Naive thymus-derived CD4-positive, alpha-beta T cell (primary cell): Measurements from ENCODE around the gene TAF1B. TPM values are rescaled to one million over a fixed set of nuclear protein-coding genes. Genes with fewer than 3 reads are reported as not detected.

Source experiments
- ATAC-seq: fragments of 150-1000 bp; cut with Tn5 transposase; 2 replicates; pipeline ENCODE4 v1.10.0; 2021; ENCODE audit warnings: mild to moderate bottlenecking, moderate library complexity
- CTCF ChIA-PET: fragments of 350-600 bp; sonication (Branson Sonifier 250); formaldehyde crosslinking; loops from one replicate; lab custom pipeline; 2021; ENCODE audit warnings: antibody characterized with exemption; lab: Charles Lee
- POLR2A ChIA-PET: fragments of 350-600 bp; sonication (Branson Sonifier 250); formaldehyde crosslinking; loops from one replicate; lab custom pipeline; 2021; ENCODE audit warnings: antibody characterized with exemption, inconsistent platforms; lab: Charles Lee
- DNase-seq, 9 donors: peaks; one replicate each; pipeline versions ENCODE4 v3.0.0 to v3.0.0-alpha.2; 2020 to 2022; ENCODE audit warnings: mixed read lengths in 1 of 9
- H3K27ac ChIP-seq: one replicate; pipeline ENCODE4 v1.7.0; 2013; ENCODE audit warnings: mild to moderate bottlenecking, low read depth, low read length, moderate library complexity
- H3K27me3 ChIP-seq, 2 donors: one replicate each; pipeline ENCODE4 v1.7.0; 2013; ENCODE audit warnings: low read length in 2 of 2, mild to moderate bottlenecking in 2 of 2, moderate library complexity in 2 of 2; ENCODE audit not compliant: control insufficient read depth in 2 of 2, insufficient read depth in 2 of 2
- H3K36me3 ChIP-seq, 3 experiments: 1 replicate in 2 of 3; 2 replicates in 1 of 3; pipeline ENCODE4 v1.7.0; 2013; ENCODE audit warnings: low read length in 3 of 3, mild to moderate bottlenecking in 3 of 3, moderate library complexity in 1 of 3; ENCODE audit not compliant: insufficient read depth in 3 of 3, control insufficient read depth in 2 of 3
- H3K4me1 ChIP-seq, 2 donors: one replicate each; pipeline ENCODE4 v1.7.0; 2013; ENCODE audit warnings: low read length in 2 of 2, mild to moderate bottlenecking in 2 of 2, moderate library complexity in 1 of 2; ENCODE audit not compliant: control insufficient read depth in 2 of 2, insufficient read depth in 2 of 2
- H3K4me3 ChIP-seq: 2 replicates; pipeline ENCODE4 v1.7.0; 2013; ENCODE audit warnings: mild to moderate bottlenecking, low read length
- H3K9me3 ChIP-seq, 3 experiments: 1 replicate in 2 of 3; 2 replicates in 1 of 3; pipeline ENCODE4 v1.7.0; 2013; ENCODE audit warnings: low read length in 3 of 3; ENCODE audit not compliant: control insufficient read depth in 2 of 3
- H3K27ac Mint-ChIP-seq, 9 donors: one replicate each; pipeline ENCODE4 v1.8.0; 2020 to 2022; ENCODE audit warnings: mixed read lengths in 9 of 9, mild to moderate bottlenecking in 8 of 9, moderate library complexity in 5 of 9, inconsistent platforms in 2 of 9
- H3K27me3 Mint-ChIP-seq, 5 donors: one replicate each; pipeline ENCODE4 v1.8.0; 2021 to 2022; ENCODE audit warnings: mixed read lengths in 5 of 5, mild to moderate bottlenecking in 1 of 5
- H3K36me3 Mint-ChIP-seq, 5 donors: one replicate each; pipeline ENCODE4 v1.8.0; 2020 to 2022; ENCODE audit warnings: mixed read lengths in 5 of 5, mild to moderate bottlenecking in 3 of 5, inconsistent platforms in 1 of 5
- H3K4me1 Mint-ChIP-seq, 7 donors: one replicate each; pipeline ENCODE4 v1.8.0; 2020 to 2022; ENCODE audit warnings: mixed read lengths in 7 of 7, mild to moderate bottlenecking in 3 of 7, inconsistent platforms in 1 of 7
- H3K4me3 Mint-ChIP-seq, 10 donors: one replicate each; pipeline ENCODE4 v1.8.0; 2020 to 2022; ENCODE audit warnings: mild to moderate bottlenecking in 10 of 10, mixed read lengths in 10 of 10, moderate library complexity in 6 of 10, inconsistent platforms in 2 of 10
- H3K9me3 Mint-ChIP-seq, 11 donors: one replicate each; pipeline ENCODE4 v1.8.0; 2020 to 2022; ENCODE audit warnings: mixed read lengths in 11 of 11, mild to moderate bottlenecking in 4 of 11, inconsistent platforms in 1 of 11, moderate library complexity in 1 of 11
- intact Hi-C, 2 donors: fragments of 100-400 bp; cut with micrococcal nuclease; formaldehyde crosslinking; loops; one replicate each; pipeline ENCODE4 v1.15.1; 2023
- polyA plus RNA-seq, 2 donors: library from polyadenylated mRNA; unstranded; fragments of 300-500 nt; fragmentation: Illumina TruSeq; gene quantifications; one replicate each; pipeline ENCODE4 v1.2.3, GENCODE V29; 2021
- total RNA-seq, 6 experiments: library from RNA in 5 of 6; stranded (reverse) in 5 of 6; gene quantifications; 1 replicate in 5 of 6; 2 replicates in 1 of 6; pipeline ENCODE4 v1.2.3 and lab custom pipeline; 2021 to 2026

The TAF1B gene
- total and polyA plus RNA-seq, 7 experiments from 2014 or later, result 7.2 to 28.2 (median 16.0) TPM

- Mint-ChIP-seq H3K27ac (no peak overlapping the region), H3K36me3 (no peaks in the 10 kb centered on the region), H3K27me3 (peaks cover 0 to 8% (median under 1%) of the 10 kb centered on the region in 5 donors), H3K9me3 (no peaks in the 10 kb centered on the region), H3K4me1 (peaks cover 9 to 20% (median 13%) of the 10 kb centered on the region in 7 donors), H3K4me3 (no peak overlapping the region)
- Histone ChIP-seq H3K36me3 (no peaks in the 10 kb centered on the region), H3K9me3 (no peaks in the 10 kb centered on the region), H3K4me1 (peaks cover 6% of the 10 kb centered on the region in 2 donors), H3K27ac (no peak overlapping the region), H3K4me3 (no peak overlapping the region), H3K27me3 (no peaks in the 10 kb centered on the region)
- no peak for DNase-seq
- CTCF ChIA-PET, result no interaction called here
- POLR2A ChIA-PET, result no interaction called here
- ATAC-seq, result no peak
- intact Hi-C loops, result loop anchor here (10.0 kb wide), 2 partner anchors 137 to 617 kb away; partner anchors contain the start of gene GRHL1 (in 1 of the 2)
Measured at GRCh38 chr2:9818097-9818496, 25.2 kb upstream of the TAF1B start.

GRCh38 chr2:9819551-9819950 lies 23.7 kb upstream of the TAF1B start:
- intact Hi-C loops, result loop anchor here (10.0 kb wide), 2 partner anchors 135 to 615 kb away; partner anchors contain the start of gene GRHL1 (in 1 of the 2)
- Mint-ChIP-seq H3K27ac (no peak overlapping the region), H3K4me3 (no peak overlapping the region), H3K9me3 (no peaks in the 10 kb centered on the region), H3K27me3 (peaks cover 0 to 6% (median 2%) of the 10 kb centered on the region in 5 donors), H3K36me3 (no peaks in the 10 kb centered on the region), H3K4me1 (peaks cover 4 to 17% (median 9%) of the 10 kb centered on the region in 7 donors)
- H3K4me1 ChIP-seq, result peaks cover 0 to 6% of the 10 kb centered on the region in 2 donors
- H3K27ac ChIP-seq, result no peak overlapping the region
- ATAC-seq, result no peak
- no peaks in the 10 kb centered on the region for H3K27me3 ChIP-seq
- no peak overlapping the region for H3K4me3 ChIP-seq
- ChIA-PET CTCF (interaction anchor here (1.0 kb wide), 1 partner anchor 165 kb away, joined by 3 read pairs; no protein-coding TSS in a partner anchor), POLR2A (no interaction called here)
- no peak for DNase-seq
- H3K9me3 ChIP-seq, result no peaks in the 10 kb centered on the region
- H3K36me3 ChIP-seq, result no peaks in the 10 kb centered on the region

GRCh38 chr2:9820020-9820973 lies 23.0 kb upstream of the TAF1B start:
- Histone ChIP-seq H3K27me3 (no peaks in the 10 kb centered on the region), H3K9me3 (no peaks in the 10 kb centered on the region), H3K4me3 (no peak overlapping the region), H3K4me1 (peaks cover 0 to 6% of the 10 kb centered on the region in 2 donors), H3K36me3 (no peaks in the 10 kb centered on the region), H3K27ac (no peak overlapping the region)
- ChIA-PET CTCF (interaction anchor here (1.0 kb wide), 1 partner anchor 164 kb away, joined by 3 read pairs; no protein-coding TSS in a partner anchor), POLR2A (no interaction called here)
- ATAC-seq (no peak), DNase-seq (peak in 1 of 9 donors; percentile 10)
- peaks cover 0 to 9% (median 2%) of the 10 kb centered on the region in 5 donors for H3K27me3 Mint-ChIP-seq
- H3K27ac Mint-ChIP-seq, result no peak overlapping the region
- no peak overlapping the region for H3K4me3 Mint-ChIP-seq
- intact Hi-C loops, result no loop called here
- no peaks in the 10 kb centered on the region for H3K9me3 Mint-ChIP-seq
- H3K4me1 Mint-ChIP-seq, result peaks cover 4 to 16% (median 8%) of the 10 kb centered on the region in 7 donors
- no peaks in the 10 kb centered on the region for H3K36me3 Mint-ChIP-seq

- ATAC-seq (no peak), DNase-seq (peak in 1 of 9 donors; percentile 13)
- Histone ChIP-seq H3K36me3 (no peaks in the 10 kb centered on the region), H3K4me3 (no peak overlapping the region), H3K4me1 (no peaks in the 10 kb centered on the region), H3K27me3 (no peaks in the 10 kb centered on the region), H3K9me3 (no peaks in the 10 kb centered on the region), H3K27ac (no peak overlapping the region)
- peaks cover 0 to 17% (median 0%) of the 10 kb centered on the region in 5 donors for H3K27me3 Mint-ChIP-seq
- no peak overlapping the region for H3K27ac Mint-ChIP-seq
- H3K4me3 Mint-ChIP-seq, result no peak overlapping the region
- ChIA-PET POLR2A (no interaction called here), CTCF (no interaction called here)
- peaks cover 0 to 4% (median under 1%) of the 10 kb centered on the region in 7 donors for H3K4me1 Mint-ChIP-seq
- no peaks in the 10 kb centered on the region for H3K9me3 Mint-ChIP-seq
- intact Hi-C loops, result no loop called here
- H3K36me3 Mint-ChIP-seq, result no peaks in the 10 kb centered on the region
Measured at GRCh38 chr2:9821805-9822445, 21.3 kb upstream of the TAF1B start.

GRCh38 chr2:9824441-9824840 lies 18.8 kb upstream of the TAF1B start:
- no peak for ATAC-seq
- no peak overlapping the region for H3K4me3 ChIP-seq
- Mint-ChIP-seq H3K27ac (no peak overlapping the region), H3K9me3 (no peaks in the 10 kb centered on the region), H3K4me1 (peaks cover 0 to under 1% (median 0%) of the 10 kb centered on the region in 7 donors), H3K4me3 (no peak overlapping the region), H3K36me3 (no peaks in the 10 kb centered on the region), H3K27me3 (peaks cover 0 to 25% (median 4%) of the 10 kb centered on the region in 5 donors)
- no peaks in the 10 kb centered on the region for H3K27me3 ChIP-seq
- no peaks in the 10 kb centered on the region for H3K4me1 ChIP-seq
- ChIA-PET CTCF (no interaction called here), POLR2A (no interaction called here)
- no peaks in the 10 kb centered on the region for H3K9me3 ChIP-seq
- no peak overlapping the region for H3K27ac ChIP-seq
- H3K36me3 ChIP-seq, result no peaks in the 10 kb centered on the region
- peak in 1 of 9 donors; percentile 19 for DNase-seq
- intact Hi-C loops, result no loop called here

GRCh38 chr2:9824956-9825720 lies 18.1 kb upstream of the TAF1B start:
- intact Hi-C loops, result no loop called here
- H3K36me3 Mint-ChIP-seq, result no peaks in the 10 kb centered on the region
- no peak overlapping the region for H3K27ac ChIP-seq
- no peak for ATAC-seq
- H3K27me3 ChIP-seq, result no peaks in the 10 kb centered on the region
- H3K9me3 ChIP-seq, result no peaks in the 10 kb centered on the region
- no peaks in the 10 kb centered on the region for H3K4me1 ChIP-seq
- ChIA-PET POLR2A (no interaction called here), CTCF (no interaction called here)
- peaks cover 0 to 31% (median 5%) of the 10 kb centered on the region in 5 donors for H3K27me3 Mint-ChIP-seq
- no peak overlapping the region for H3K4me3 Mint-ChIP-seq
- DNase-seq, result no peak
- no peaks in the 10 kb centered on the region for H3K9me3 Mint-ChIP-seq
- peaks cover 0 to 6% (median 0%) of the 10 kb centered on the region in 7 donors for H3K4me1 Mint-ChIP-seq
- no peaks in the 10 kb centered on the region for H3K36me3 ChIP-seq
- H3K4me3 ChIP-seq, result no peak overlapping the region
- no peak overlapping the region for H3K27ac Mint-ChIP-seq
